Caki2 (cell line): ENCODE data around the gene CEP120. TPM values are rescaled to one million over a fixed set of nuclear protein-coding genes. Genes with fewer than 3 reads are reported as not detected.
"Not testable (repeated sequence)": the region's sequence is repeated elsewhere in the genome, so short reads cannot be mapped to it uniquely, and the experiment has no call there.

ENCODE experiments used
- DNase-seq: peaks from one replicate; pipeline ENCODE4 v3.0.0-alpha.2; 2015; ENCODE audit warnings: low read depth
- in situ Hi-C: cut with HindIII; loops from 2 replicates; pipeline ENCODE4 v1.10.0; 2016; ENCODE audit warnings: low sequenced_read_pairs, low pct_unique_long_range_greater_than_20kb, mixed read lengths
- total RNA-seq: library from RNA; depleted of rRNA; stranded (reverse); fragments of >200 nt; shearing (Covaris generic); gene quantifications from 2 replicates; pipeline ENCODE4 v1.2.3, GENCODE V29; 2014; ENCODE audit warnings: low replicate concordance; rRNA removed

The CEP120 gene
- 8.5 and 8.6 TPM in 2 replicates for total RNA-seq

DNA sequence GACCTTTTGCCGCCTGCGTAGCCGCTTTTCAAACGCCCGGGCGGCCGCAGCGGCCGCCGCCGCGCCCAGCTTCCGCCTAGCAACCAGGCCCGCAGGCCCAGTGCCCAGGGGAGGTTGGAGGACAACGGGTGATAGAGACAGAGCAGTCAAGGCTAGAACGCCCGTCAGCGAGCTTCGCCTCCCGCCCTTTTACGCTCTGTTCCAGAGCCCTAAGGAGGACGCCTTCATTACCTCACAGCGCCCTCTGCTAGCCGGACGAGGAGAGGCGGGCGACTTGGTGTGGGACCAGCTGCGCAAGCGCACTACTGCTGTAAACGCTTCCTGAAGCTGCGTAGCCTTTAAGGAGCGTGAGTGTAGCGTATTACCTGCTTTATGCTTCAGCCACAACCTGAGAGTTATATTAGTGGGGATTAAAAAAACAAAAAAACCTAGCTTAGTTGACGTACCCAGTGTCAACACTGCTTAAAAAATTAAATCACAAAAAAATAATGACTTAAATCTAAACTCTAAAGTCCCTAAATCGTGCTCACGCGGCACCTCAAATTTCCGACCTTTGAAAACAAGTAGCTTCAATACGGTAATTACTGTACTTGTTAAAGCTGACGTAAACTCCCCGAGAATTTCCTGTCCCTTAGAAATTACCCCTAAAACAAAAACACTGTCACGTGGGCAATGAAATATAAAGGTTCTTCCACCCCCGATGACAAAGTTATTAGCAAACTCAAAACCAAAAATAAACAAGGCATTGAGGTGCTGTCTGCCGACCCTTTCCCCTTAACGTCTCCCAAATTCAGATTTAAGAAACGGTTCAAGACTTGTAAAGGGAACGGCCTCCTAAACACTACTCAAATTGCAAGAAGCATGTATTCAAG is at the start of gene CEP120:
CEP120 (minus strand) TSS at position 126 of the 872 bp plus-strand sequence. CDS start 405 bp downstream, outside the sequence.
- in situ Hi-C loops: no loop called here
- peak; percentile 97 for DNase-seq

DNA sequence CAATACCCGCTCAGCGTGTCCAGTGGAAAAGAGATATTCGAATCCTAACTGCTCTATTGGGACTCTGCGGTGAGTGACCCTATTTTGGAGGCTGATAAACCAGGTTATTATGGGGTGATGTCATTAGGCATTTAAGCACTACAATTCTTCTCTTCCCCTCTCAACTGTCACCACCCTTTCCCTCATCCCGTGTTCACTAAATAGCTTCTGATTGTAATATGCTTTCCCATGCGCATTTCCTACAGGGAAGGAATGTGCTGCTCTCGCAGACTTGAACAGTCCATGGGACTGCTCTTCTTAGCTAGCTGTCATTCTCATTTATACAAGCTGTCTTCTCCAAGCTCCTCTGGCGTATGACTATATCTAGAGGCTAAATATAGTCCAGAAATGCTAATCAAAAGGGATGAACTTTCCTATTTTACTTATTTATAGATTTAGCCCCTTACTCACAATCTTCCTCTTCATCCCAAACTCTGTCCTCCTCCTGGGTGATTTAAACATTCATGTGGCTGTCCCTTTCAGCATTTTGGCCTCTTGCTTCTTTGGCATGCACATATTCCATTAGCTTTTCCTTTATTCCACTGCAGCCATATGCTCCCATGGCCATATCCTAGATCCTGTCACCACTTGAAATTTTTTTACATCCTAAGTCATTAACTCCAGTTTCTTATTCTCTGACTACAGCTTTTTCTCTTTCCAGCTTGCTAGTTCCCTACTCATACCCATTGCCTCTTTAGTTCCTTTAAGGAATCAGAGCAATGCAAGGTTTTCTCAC is 49.1 kb upstream of the CEP120 start:
- in situ Hi-C loops: no loop called here
- DNase-seq: no peak

DNA sequence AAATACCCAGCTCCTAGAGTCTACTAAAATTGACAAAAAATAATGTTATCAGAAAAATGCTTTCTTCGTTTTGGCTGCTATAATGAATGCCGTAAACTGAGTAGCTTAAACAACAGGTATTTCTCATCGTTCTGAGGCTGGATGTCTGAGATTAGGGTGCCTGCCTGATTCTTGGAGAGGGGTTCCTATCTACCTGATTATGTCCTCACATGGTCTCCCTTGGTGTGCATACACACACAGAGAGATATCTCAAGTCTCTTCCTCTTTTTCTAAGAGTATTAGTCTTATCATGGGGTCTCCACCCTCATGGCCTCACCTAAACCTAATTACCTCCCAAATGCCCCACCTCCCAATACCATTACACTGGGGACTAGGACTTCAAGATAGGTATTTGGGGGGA is 48.2 kb upstream of the CEP120 start:
- in situ Hi-C loops: no loop called here
- no peak for DNase-seq

DNA sequence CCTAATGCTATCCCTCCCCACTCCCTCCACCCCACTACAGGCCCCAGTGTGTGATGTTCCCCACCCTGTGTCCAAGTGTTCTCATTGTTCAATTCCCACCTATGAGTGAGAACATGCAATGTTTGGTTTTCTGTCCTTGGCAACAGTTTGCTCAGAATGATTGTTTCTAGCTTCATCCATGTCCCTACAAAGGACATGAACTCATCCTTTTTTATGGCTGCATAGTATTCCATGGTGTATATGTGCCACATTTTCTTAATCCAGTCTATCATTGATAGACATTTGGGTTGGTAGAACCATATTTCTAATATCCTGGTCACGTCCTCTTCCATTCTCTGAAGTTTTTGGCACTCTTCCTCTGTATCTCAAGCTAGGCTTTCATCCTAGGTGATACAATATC is 43.6 kb upstream of the CEP120 start:
- in situ Hi-C loops, DNase-seq: not testable (repeated sequence)

DNA sequence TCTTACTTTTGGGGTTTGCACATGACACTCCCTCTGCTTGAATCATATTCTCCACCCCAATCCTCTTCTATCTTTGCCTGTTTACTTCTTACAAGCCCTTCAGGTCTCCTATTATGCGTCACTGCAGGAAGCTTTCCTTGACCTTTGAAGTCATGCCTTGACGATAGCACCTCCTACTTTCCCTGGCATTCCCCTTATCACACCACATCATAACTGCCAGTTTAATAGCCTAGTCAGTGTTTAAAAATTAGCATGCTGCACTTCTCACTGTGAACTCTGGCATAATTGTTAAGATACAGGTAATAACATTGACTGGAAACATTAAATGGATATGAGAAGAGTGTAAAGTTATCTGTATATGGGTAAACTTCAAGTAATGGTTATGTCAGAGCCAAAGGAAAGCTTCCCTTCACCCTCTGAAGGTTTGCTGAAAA is 37.1 kb upstream of the CEP120 start:
- in situ Hi-C loops: no loop called here
- DNase-seq: peak; percentile 85

DNA sequence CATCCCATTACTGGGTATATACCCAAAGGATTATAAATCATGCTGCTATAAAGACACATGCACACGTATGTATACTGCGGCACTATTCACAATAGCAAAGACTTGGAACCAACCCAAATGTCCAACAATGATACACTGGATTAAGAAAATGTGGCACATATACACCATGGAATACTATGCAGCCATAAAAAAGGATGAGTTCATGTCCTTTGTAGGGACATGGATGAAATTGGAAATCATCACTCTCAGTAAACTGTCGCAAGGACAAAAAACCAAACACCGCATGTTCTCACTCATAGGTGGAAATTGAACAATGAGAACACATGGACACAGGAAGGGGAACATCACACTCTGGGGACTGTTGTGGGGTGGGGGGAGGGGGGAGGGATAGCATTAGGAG is 35.8 kb upstream of the CEP120 start:
- DNase-seq, in situ Hi-C loops: not testable (repeated sequence)

DNA sequence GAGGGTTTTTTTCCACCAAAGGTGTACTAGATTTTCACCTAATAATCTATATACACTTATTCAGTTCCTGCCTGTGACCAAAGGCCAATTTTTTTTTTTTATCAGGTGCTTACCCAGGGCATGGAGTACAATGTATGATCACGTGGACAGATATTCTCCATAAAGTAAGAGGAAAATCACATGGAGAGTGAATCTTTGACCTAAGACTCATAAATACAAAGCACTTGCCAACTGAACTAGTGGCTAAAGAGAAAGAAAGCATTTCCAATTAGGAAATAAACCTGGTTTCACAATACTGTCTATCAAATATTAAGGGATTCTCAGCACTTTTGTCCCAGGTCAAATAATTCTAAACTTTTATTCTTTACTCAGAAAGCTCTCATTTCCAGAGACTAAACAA is 33.0 kb upstream of the CEP120 start:
- in situ Hi-C loops: no loop called here
- DNase-seq: no peak

DNA sequence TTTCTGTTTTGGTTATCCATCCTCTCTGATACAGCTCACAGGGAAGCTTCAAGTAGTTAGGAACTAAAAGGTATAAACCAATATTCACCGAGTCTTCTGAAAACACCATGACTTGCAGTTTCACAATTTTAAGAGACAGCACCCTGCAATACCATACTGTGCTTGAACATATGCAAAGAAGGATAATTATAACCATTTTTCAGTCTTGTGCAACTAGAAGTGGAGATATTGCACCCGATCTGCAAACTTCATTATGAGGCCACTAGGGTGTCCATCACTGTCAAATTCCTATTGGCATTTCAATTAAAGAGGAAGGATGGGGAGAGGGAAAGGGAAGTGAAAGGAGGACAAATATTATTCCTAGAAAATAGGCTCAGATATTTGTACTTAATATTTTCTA is 32.4 kb upstream of the CEP120 start:
- in situ Hi-C loops: no loop called here
- DNase-seq: no peak

DNA sequence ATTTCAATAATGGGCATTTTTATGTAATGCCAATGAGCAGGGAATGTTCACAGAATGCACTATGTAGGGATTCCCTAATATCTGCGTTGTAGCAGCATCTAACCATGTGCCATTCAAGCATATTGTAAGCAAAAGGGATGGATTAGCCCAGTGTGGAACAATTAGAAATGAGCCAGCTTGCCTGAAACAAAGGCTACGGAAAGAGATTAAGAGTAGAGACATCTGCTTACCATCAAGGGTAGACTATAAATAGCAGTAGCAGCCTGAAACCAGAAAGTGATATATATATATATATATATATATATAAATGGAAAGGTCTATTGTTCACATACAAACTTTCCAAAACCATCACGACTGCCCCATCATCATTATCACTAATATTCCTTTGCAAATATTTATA is 31.9 kb upstream of the CEP120 start:
- DNase-seq: no peak
- in situ Hi-C loops: no loop called here

DNA sequence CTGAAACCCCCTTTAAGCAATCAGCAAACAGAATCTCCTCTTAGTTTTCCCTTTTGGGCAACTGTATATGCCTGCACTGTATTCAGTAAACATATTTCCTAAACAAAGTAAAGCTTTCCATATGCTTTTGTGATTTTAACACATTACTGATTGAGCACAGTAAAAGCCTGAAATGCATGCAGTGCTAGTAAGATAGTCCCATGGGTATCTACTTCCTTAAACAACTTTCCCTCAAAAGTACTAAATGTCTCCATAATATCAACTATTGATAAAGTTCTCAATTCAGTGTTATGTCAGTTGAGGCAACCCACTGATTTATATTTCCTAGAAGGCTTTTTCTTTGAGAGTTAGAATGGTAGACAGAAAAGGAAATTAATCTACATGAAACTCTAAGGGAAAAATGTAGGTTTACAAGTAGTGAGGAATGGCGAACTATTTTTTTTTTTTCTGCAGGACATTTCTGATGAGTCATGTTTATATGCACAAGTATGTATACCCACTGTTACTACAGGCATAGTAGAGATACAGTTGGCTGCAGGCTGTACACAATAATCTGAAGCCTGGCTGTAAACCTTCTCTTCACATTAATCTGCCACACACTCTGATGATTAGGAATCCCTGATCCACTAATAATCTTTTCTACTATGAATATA is 31.2 kb upstream of the CEP120 start:
- in situ Hi-C loops: no loop called here
- no peak for DNase-seq

DNA sequence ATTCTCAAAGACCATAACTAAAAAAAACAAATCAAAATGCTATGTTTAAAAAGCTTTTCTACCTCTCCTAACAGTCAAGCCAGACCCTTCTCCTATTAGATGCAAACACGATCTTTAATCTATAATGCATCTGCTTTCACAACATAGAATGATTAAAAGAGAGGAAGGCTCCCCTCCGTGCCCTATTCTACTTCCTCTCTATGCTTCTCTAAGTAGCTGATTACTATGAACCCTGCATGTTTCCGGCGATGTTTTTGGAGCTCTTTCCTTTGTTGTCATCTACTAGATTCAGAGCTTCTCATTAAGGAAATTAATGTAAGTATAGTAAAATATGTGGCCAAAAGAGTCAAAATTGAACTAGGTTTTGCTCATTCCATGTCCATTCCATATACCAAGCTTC is 29.2 kb upstream of the CEP120 start:
- no peak for DNase-seq
- in situ Hi-C loops: no loop called here

DNA sequence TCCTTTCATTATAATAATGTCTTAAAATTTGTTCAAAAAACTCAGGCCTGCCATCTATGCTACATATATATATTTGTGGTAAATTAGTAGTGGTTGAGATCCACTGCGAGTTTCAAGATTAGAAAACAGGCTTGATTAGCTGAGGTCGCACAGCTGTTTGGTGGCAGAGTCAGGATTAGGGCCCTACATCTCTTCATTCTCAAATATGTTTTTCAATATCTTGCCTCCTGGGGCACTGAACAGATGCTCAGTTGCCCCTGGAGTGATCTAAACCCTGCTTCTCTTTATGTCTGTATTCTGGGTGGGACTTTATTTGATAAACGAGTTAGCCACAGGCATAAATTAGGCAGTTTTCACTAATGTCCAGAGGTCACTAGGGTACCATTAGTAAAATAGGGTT is 27.8 kb upstream of the CEP120 start:
- DNase-seq: no peak
- in situ Hi-C loops: no loop called here

DNA sequence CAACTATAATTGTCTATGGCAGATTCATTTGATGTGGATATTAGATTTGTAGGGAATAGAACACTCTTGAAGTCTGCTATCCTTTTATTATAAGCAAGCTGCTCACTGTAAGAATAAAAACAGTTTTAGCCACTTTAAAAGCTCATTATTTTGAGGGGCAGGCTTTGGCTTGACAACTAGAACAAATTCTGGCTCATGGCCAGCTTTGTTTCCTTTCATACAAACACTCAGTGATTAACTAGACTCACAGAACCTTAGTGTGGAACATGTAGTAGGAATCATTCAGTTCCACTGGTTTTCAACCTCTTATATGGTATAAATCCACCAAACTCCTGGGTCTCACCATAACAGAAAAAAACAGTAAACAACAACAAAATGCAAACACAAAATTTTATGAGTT is 27.4 kb upstream of the CEP120 start:
- in situ Hi-C loops: no loop called here
- no peak for DNase-seq

DNA sequence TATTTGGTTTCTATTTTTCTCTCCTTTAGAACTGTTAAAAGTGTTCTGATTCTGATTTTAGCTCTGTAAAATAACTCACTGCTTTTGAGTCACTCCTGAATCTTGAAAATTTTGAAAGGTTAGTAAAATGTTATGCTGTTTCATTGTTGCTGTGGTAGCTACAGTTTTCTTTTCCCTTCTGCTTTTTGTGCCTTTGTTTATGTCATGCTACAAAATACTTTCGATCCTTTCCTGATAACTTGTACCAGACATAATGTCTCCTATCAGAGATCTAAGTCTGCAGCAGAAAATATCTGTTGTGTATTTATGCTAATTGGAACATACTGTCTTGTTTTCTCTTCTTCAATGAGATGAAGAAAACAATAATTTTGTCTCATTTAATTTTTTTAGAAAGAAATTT is 26.9 kb upstream of the CEP120 start:
- DNase-seq: no peak
- in situ Hi-C loops: no loop called here

DNA sequence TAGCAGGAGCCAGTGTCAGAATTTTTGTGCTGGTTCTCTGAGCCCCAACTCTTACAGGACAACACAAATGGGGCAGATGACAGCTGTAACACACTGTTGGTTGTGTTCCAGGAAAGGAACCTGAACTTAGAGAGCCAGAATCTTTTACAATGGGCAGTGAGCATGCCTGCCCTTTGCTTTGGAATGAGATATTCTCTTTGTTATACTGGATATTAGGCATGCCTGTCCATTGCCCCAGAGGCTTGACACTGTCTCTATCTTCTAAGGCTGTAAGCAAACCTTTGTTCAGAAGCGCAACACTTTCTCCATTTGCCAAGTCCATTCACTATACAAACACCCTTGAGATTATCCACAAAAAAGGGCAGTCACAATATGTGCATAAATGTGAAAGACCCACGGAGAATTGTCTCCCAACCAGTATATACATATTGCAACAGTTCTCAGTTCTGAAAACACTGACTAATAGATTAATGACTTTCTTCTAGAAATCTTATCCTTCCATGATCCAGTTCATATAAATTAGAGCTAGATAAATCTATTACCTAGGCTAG is 26.3 kb upstream of the CEP120 start:
- DNase-seq: no peak
- in situ Hi-C loops: no loop called here

DNA sequence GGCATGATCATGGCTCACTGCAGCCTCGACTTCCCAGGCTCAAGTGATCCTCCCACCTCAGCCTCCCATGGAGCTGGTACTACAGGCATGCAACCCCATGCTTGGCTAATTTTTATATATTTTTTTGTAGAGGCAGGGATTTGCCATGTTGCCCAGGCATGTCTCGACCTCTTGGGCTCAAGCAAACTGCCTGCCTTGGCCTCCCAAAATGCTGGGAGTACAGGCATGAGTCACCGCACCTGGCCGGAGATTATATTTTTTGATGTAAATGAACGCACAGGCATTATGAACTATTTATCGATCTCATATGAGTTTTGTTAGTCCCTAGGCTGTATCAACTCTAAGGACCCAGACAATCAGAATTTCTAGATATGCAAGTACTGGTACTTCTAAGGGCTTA is 25.5 kb upstream of the CEP120 start:
- no peak for DNase-seq
- in situ Hi-C loops: no loop called here

DNA sequence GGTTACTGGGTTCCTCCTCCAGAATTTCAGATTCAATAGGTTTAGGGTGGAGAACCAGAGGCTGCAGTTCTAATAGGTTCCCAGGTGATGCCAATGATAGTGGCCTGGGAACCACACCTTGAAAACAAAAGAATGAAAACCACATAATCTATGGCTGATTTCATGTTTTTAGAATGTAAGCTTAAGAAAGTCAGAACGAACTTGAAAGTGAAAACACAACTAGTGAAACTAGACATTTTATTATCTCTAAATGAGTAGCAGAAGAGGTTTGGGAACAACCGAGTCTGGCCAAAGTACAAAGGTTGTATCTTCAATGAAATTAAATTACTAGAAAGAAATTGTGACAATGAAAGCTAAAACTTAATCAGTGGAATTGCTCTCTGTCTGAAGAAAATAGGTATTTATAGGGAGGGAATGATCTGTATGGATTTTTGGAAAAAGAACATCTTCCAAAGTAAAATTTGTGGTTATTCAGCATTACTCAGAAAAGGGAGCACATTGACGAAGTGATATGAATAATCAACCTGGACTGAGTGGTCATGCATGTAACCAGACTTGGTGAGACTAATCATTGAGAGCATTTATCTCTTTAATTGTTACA is 24.9 kb upstream of the CEP120 start:
- DNase-seq: no peak
- in situ Hi-C loops: no loop called here

DNA sequence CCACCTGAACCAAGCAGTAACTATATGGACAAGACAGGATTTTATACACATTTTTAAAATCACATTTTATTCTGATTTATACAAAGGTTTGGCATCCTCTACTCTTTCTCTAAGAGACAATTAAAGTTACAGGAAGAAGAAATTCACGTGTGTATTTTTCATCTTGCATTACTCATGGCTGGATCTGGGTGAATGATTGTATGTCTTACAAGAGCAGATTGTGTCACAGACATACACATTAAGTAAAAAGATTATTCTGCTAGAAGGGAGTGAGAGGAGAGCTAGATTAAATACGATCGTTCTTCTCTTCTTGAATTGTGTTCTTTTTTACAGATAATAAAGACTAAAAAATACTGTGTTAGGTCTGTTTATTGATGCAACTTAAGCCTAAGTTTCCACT is 20.8 kb upstream of the CEP120 start:
- in situ Hi-C loops: no loop called here
- no peak for DNase-seq
